ENCODE results near the gene EEF2K. TPM values are rescaled to one million over a fixed set of nuclear protein-coding genes. Genes with fewer than 3 reads are reported as not detected.
"Not testable (repeated sequence)": the region's sequence is repeated elsewhere in the genome, so short reads cannot be mapped to it uniquely, and the experiment has no call there.

Gene EEF2K
- total RNA-seq, 4 donors from 2014 or later: 42.8 to 90.8 (median 50.3) TPM

- Histone ChIP-seq H3K9me3 (peaks cover 0 to 6% (median 0%) of the 10 kb centered on the region in 4 donors), H3K4me1 (peaks cover 0 to 8% (median 2%) of the 10 kb centered on the region in 4 donors), H3K4me3 (no peak overlapping the region), H3K36me3 (no peaks in the 10 kb centered on the region), H3K27ac (no peak overlapping the region), H3K27me3 (peaks cover 0 to 21% of the 10 kb centered on the region in 2 donors)
- no peak for TF ChIP-seq EP300 (IDR thresholded peaks at IDR 0.05)
- TF ChIP-seq POLR2A (IDR thresholded peaks at IDR 0.05): no peak
- TF ChIP-seq, protein P1, sequence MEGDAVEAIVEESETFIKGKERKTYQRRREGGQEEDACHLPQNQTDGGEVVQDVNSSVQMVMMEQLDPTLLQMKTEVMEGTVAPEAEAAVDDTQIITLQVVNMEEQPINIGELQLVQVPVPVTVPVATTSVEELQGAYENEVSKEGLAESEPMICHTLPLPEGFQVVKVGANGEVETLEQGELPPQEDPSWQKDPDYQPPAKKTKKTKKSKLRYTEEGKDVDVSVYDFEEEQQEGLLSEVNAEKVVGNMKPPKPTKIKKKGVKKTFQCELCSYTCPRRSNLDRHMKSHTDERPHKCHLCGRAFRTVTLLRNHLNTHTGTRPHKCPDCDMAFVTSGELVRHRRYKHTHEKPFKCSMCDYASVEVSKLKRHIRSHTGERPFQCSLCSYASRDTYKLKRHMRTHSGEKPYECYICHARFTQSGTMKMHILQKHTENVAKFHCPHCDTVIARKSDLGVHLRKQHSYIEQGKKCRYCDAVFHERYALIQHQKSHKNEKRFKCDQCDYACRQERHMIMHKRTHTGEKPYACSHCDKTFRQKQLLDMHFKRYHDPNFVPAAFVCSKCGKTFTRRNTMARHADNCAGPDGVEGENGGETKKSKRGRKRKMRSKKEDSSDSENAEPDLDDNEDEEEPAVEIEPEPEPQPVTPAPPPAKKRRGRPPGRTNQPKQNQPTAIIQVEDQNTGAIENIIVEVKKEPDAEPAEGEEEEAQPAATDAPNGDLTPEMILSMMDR (IDR thresholded peaks at IDR 0.05): no peak
- WGBS, 2 donors: 74 to 86% methylated on average over 6 of the region's 6 CpGs
- DNase-seq (ENCODE audit: low spot score in 2 of 2): no peak
These were observed 42.3 kb upstream of the EEF2K start for GRCh38 chr16:22163806-22164205.

DNA sequence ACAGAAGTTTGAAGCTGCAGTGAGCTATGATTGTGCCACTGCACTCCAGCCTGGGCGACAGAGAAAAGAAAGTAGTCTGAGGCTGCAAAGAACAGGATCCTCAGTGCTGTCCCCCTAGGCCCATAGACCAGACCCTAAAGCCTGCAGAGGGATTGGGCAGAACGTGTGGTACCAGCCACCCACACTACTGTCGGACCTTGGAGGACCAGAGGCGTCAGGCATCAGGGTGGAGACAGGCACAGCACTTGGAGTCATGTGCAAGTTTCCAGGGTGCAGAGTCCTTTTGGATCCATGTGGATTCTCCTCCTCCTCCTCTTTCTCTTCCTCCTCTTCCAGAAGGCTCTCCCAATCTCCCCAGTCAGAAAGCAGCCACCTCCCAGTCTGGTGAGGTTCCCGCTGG is 41.6 kb upstream of the EEF2K start:
- DNase-seq (ENCODE audit: low spot score in 2 of 2): no peak
- no peaks in the 10 kb centered on the region for H3K36me3 ChIP-seq
- no peak overlapping the region for H3K4me3 ChIP-seq
- no peak overlapping the region for H3K27ac ChIP-seq
- peaks cover 0 to 8% (median 2%) of the 10 kb centered on the region in 4 donors for H3K4me1 ChIP-seq
- H3K9me3 ChIP-seq: peaks cover 0 to 6% (median 0%) of the 10 kb centered on the region in 4 donors
- TF ChIP-seq POLR2A (IDR thresholded peaks at IDR 0.05): no peak
- no peak for TF ChIP-seq EP300 (IDR thresholded peaks at IDR 0.05)
- TF ChIP-seq, protein P1 (IDR thresholded peaks at IDR 0.05): no peak
- H3K27me3 ChIP-seq: peaks cover 0 to 21% of the 10 kb centered on the region in 2 donors
- WGBS, 2 donors: 83 to 93% methylated on average over 5 of the region's 5 CpGs

- Histone ChIP-seq H3K27ac (no peak overlapping the region), H3K4me1 (peaks cover 0 to 8% (median 2%) of the 10 kb centered on the region in 4 donors), H3K36me3 (no peaks in the 10 kb centered on the region), H3K9me3 (peaks cover 0 to 6% (median 0%) of the 10 kb centered on the region in 4 donors), H3K27me3 (peaks cover 0 to 21% of the 10 kb centered on the region in 2 donors), H3K4me3 (no peak overlapping the region)
- 85 to 89% methylated on average over 13 to 14 of the region's 16 CpGs for WGBS, 2 donors
- no peak for TF ChIP-seq EP300 (IDR thresholded peaks at IDR 0.05)
- TF ChIP-seq POLR2A (IDR thresholded peaks at IDR 0.05): no peak
- TF ChIP-seq, protein P1 (IDR thresholded peaks at IDR 0.05): no peak
- DNase-seq (ENCODE audit: low spot score in 2 of 2): no peak
These were observed 40.4 kb upstream of the EEF2K start for GRCh38 chr16:22165508-22166285.

GRCh38 chr16:22171953-22172352 is 34.1 kb upstream of the EEF2K start:
- no peaks in the 10 kb centered on the region for H3K9me3 ChIP-seq
- no peaks in the 10 kb centered on the region for H3K27me3 ChIP-seq
- TF ChIP-seq EP300 (IDR thresholded peaks at IDR 0.05) (no peak), POLR2A (IDR thresholded peaks at IDR 0.05) (no peak)
- TF ChIP-seq, protein P1 (IDR thresholded peaks at IDR 0.05): no peak
- WGBS, 2 donors: 90 to 100% methylated on average over 3 to 6 of the region's 6 CpGs
- DNase-seq (ENCODE audit: low spot score in 2 of 2): no peak
- H3K27ac ChIP-seq: no peak overlapping the region
- no peaks in the 10 kb centered on the region for H3K36me3 ChIP-seq
- no peaks in the 10 kb centered on the region for H3K4me1 ChIP-seq
- no peak overlapping the region for H3K4me3 ChIP-seq

DNA sequence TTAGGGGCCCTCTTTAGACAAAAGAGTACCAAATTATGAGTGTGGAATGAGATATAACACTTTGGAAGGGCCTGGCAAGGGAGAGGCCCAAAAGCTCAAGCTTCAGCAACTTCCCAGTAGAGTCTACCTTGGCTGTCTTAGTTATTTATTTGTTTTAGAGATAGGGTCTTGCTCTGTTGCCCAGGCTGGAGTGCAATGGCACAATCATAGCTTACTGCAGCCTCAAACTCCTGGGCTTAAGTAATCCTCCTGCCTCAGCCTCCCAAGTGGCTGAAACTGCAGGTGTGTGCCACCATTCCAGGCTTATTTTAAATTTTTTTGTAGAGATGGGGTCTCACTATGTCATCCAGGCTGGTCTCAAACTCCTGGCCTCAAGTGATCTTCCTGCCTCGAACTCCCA is 33.4 kb upstream of the EEF2K start:
- not testable (repeated sequence) for H3K4me3 ChIP-seq; DNase-seq (ENCODE audit: low spot score in 2 of 2); H3K27ac ChIP-seq; H3K27me3 ChIP-seq; H3K36me3 ChIP-seq; H3K4me1 ChIP-seq; H3K9me3 ChIP-seq
- 84 to 100% methylated on average over 1 of the region's 1 CpG for WGBS, 2 donors

Data from tibial nerve (tissue), 4 donors.